Measurements from ENCODE around the gene NXPE2.

DNA sequence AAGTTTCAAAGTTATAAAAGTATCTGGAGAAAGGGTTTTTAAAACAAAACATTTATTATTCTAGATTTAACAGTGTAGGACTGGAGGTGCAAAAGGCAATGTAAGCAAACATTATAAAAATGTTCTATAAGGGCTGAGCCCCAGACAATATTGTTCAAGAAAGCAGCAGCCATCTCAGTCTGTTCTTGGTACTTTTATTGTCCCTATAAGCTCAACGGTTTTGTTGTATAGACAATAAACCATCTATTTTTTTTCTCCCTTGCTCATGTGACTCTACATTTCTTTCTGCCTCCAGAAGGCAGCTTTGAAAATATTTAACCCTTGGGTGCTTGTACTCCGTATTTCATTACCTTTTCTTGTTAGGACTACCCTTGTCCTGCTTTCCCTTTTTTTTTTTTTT, 25.2 kb upstream of the NXPE2 start:
- TF ChIP-seq SIN3A (IDR thresholded peaks at IDR 0.05; ENCODE audit: borderline replicate concordance, low read depth, low read length), result no peak
- TF ChIP-seq NFE2 (CRISPR knock-in tag; IDR thresholded peaks at IDR 0.05), result no peak
- no peak for TF ChIP-seq FOSL2 (CRISPR knock-in tag; IDR thresholded peaks at IDR 0.05)
- no peak for TF ChIP-seq IRF2 (CRISPR knock-in tag; IDR thresholded peaks at IDR 0.05)
- TF ChIP-seq, protein P1, sequence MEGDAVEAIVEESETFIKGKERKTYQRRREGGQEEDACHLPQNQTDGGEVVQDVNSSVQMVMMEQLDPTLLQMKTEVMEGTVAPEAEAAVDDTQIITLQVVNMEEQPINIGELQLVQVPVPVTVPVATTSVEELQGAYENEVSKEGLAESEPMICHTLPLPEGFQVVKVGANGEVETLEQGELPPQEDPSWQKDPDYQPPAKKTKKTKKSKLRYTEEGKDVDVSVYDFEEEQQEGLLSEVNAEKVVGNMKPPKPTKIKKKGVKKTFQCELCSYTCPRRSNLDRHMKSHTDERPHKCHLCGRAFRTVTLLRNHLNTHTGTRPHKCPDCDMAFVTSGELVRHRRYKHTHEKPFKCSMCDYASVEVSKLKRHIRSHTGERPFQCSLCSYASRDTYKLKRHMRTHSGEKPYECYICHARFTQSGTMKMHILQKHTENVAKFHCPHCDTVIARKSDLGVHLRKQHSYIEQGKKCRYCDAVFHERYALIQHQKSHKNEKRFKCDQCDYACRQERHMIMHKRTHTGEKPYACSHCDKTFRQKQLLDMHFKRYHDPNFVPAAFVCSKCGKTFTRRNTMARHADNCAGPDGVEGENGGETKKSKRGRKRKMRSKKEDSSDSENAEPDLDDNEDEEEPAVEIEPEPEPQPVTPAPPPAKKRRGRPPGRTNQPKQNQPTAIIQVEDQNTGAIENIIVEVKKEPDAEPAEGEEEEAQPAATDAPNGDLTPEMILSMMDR (CRISPR knock-in tag; IDR thresholded peaks at IDR 0.05), result no peak
- TF ChIP-seq, protein P2, sequence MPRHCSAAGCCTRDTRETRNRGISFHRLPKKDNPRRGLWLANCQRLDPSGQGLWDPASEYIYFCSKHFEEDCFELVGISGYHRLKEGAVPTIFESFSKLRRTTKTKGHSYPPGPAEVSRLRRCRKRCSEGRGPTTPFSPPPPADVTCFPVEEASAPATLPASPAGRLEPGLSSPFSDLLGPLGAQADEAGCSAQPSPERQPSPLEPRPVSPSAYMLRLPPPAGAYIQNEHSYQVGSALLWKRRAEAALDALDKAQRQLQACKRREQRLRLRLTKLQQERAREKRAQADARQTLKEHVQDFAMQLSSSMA (CRISPR knock-in tag; IDR thresholded peaks at IDR 0.05), result no peak
- TF ChIP-seq, protein P3, sequence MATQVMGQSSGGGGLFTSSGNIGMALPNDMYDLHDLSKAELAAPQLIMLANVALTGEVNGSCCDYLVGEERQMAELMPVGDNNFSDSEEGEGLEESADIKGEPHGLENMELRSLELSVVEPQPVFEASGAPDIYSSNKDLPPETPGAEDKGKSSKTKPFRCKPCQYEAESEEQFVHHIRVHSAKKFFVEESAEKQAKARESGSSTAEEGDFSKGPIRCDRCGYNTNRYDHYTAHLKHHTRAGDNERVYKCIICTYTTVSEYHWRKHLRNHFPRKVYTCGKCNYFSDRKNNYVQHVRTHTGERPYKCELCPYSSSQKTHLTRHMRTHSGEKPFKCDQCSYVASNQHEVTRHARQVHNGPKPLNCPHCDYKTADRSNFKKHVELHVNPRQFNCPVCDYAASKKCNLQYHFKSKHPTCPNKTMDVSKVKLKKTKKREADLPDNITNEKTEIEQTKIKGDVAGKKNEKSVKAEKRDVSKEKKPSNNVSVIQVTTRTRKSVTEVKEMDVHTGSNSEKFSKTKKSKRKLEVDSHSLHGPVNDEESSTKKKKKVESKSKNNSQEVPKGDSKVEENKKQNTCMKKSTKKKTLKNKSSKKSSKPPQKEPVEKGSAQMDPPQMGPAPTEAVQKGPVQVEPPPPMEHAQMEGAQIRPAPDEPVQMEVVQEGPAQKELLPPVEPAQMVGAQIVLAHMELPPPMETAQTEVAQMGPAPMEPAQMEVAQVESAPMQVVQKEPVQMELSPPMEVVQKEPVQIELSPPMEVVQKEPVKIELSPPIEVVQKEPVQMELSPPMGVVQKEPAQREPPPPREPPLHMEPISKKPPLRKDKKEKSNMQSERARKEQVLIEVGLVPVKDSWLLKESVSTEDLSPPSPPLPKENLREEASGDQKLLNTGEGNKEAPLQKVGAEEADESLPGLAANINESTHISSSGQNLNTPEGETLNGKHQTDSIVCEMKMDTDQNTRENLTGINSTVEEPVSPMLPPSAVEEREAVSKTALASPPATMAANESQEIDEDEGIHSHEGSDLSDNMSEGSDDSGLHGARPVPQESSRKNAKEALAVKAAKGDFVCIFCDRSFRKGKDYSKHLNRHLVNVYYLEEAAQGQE (IDR thresholded peaks at IDR 0.05; ENCODE audit: borderline replicate concordance in 1 of 2, low read depth in 1 of 2, low read length in 2 of 2), result no peak
